Epithelial cell of esophagus (primary cell): ENCODE measurements around the gene NPW.
A peak's percentile ranks its signal among the peaks of the same experiment; 100 is the strongest.

ENCODE experiments used
- DNase-seq: peaks from one replicate; pipeline ENCODE4 v3.0.0; 2010; ENCODE audit warnings: low read depth
- H3K4me3 ChIP-seq: 2 replicates; pipeline ENCODE4 v1.5.1; 2011; ENCODE audit warnings: mild to moderate bottlenecking, low read length, control low read depth
- CTCF ChIP-seq: IDR thresholded peaks from 2 replicates; pipeline ENCODE4 v1.5.1; 2011; ENCODE audit warnings: low read depth, mild to moderate bottlenecking, low read length, control low read depth, inconsistent platforms; ENCODE audit not compliant: insufficient read depth; ENCODE audit errors: missing control alignments

Gene NPW

GRCh38 chr16:2045965-2046892 is 26.6 kb downstream of the NPW start:
- DNase-seq = no peak
- H3K4me3 ChIP-seq = no peak overlapping the region
- no peak for TF ChIP-seq CTCF

GRCh38 chr16:2046893-2047329 is 27.3 kb downstream of the NPW start:
- peak overlapping the region; percentile 87 for H3K4me3 ChIP-seq
- no peak for DNase-seq
- no peak for TF ChIP-seq CTCF

- DNase-seq = peak; percentile 97
- TF ChIP-seq CTCF = peak; percentile 36
- H3K4me3 ChIP-seq = peak within 1 kb of the TSS; percentile 87
Measured at GRCh38 chr16:2047330-2048115, 27.9 kb downstream of the NPW start, which contains the start of the genes NTHL1 and TSC2. TSS of gene NTHL1 (minus strand) at chr16:2047834. CDS start at chr16:2047823, 11 bp downstream. TSS of gene TSC2 (plus strand) at chr16:2047985. CDS start at chr16:2048616, 631 bp downstream.

- TF ChIP-seq CTCF = no peak
- H3K4me3 ChIP-seq = peak overlapping the region; percentile 87
- no peak for DNase-seq
Measured at GRCh38 chr16:2048116-2048543, 28.5 kb downstream of the NPW start.

GRCh38 chr16:2053211-2053610 is 33.6 kb downstream of the NPW start:
- DNase-seq = no peak
- no peak overlapping the region for H3K4me3 ChIP-seq
- TF ChIP-seq CTCF = no peak

- TF ChIP-seq CTCF = no peak
- H3K4me3 ChIP-seq = no peak overlapping the region
- DNase-seq = no peak
Measured at GRCh38 chr16:2053897-2054296, 34.3 kb downstream of the NPW start.
